ENCODE results near the gene PRKAR1B.

Gene PRKAR1B

GRCh38 chr7:550881-551614 is 176.0 kb downstream of the PRKAR1B start:
- Histone ChIP-seq H3K4me1 (ENCODE audit: insufficient read depth, low read length) (no peaks in the 10 kb centered on the region), H3K4me3 (ENCODE audit: low read length) (no peak overlapping the region), H3K27ac (ENCODE audit: low read length) (no peak overlapping the region), H3K27me3 (ENCODE audit: insufficient read depth, low read length) (no peaks in the 10 kb centered on the region), H3K9ac (ENCODE audit: low read depth, low read length) (no peak overlapping the region), H3K9me3 (ENCODE audit: insufficient read depth, low read depth, low read length) (no peaks in the 10 kb centered on the region), H3K36me3 (ENCODE audit: insufficient read depth, low read depth, low read length) (no peaks in the 10 kb centered on the region)

- Histone ChIP-seq H3K4me3 (ENCODE audit: low read length) (no peak overlapping the region), H3K9ac (ENCODE audit: low read depth, low read length) (no peak overlapping the region), H3K27me3 (ENCODE audit: insufficient read depth, low read length) (no peaks in the 10 kb centered on the region), H3K36me3 (ENCODE audit: insufficient read depth, low read depth, low read length) (no peaks in the 10 kb centered on the region), H3K27ac (ENCODE audit: low read length) (no peak overlapping the region), H3K4me1 (ENCODE audit: insufficient read depth, low read length) (no peaks in the 10 kb centered on the region), H3K9me3 (ENCODE audit: insufficient read depth, low read depth, low read length) (no peaks in the 10 kb centered on the region)
Measured at GRCh38 chr7:549891-550625, 177.0 kb downstream of the PRKAR1B start.

GRCh38 chr7:549066-549890 is 177.8 kb downstream of the PRKAR1B start:
- Histone ChIP-seq H3K9me3 (ENCODE audit: insufficient read depth, low read depth, low read length) (no peaks in the 10 kb centered on the region), H3K4me3 (ENCODE audit: low read length) (no peak overlapping the region), H3K27me3 (ENCODE audit: insufficient read depth, low read length) (no peaks in the 10 kb centered on the region), H3K27ac (ENCODE audit: low read length) (no peak overlapping the region), H3K9ac (ENCODE audit: low read depth, low read length) (no peak overlapping the region), H3K36me3 (ENCODE audit: insufficient read depth, low read depth, low read length) (no peaks in the 10 kb centered on the region), H3K4me1 (ENCODE audit: insufficient read depth, low read length) (no peaks in the 10 kb centered on the region)

DNA sequence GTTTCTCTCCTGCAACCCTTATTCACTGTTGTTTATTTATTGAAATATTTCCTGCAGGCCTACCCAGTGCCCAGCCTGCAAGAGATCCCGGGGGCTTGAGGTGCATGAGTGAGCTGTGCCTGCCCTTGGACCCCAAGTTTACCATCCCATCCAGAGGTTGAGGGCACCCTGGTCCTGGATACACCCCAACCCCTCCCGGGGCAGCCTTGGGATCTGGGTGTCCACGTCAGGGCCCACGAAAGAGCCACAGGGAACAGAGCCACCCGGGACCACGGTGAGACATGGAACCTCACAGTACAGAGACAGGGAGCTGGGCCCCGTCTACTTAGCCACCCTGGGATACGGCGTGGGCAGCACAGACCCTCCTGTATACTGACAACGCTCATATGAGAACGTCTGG is 178.7 kb downstream of the PRKAR1B start:
- H3K4me3 ChIP-seq (ENCODE audit: low read length) = no peak overlapping the region
- H3K4me1 ChIP-seq (ENCODE audit: insufficient read depth, low read length) = no peaks in the 10 kb centered on the region
- no peaks in the 10 kb centered on the region for H3K36me3 ChIP-seq (ENCODE audit: insufficient read depth, low read depth, low read length)
- no peaks in the 10 kb centered on the region for H3K9me3 ChIP-seq (ENCODE audit: insufficient read depth, low read depth, low read length)
- no peak overlapping the region for H3K9ac ChIP-seq (ENCODE audit: low read depth, low read length)
- H3K27me3 ChIP-seq (ENCODE audit: insufficient read depth, low read length) = no peaks in the 10 kb centered on the region
- H3K27ac ChIP-seq (ENCODE audit: low read length) = no peak overlapping the region

- Histone ChIP-seq H3K36me3 (ENCODE audit: insufficient read depth, low read depth, low read length) (no peaks in the 10 kb centered on the region), H3K27me3 (ENCODE audit: insufficient read depth, low read length) (no peaks in the 10 kb centered on the region), H3K4me3 (ENCODE audit: low read length) (no peak overlapping the region), H3K27ac (ENCODE audit: low read length) (no peak overlapping the region), H3K4me1 (ENCODE audit: insufficient read depth, low read length) (no peaks in the 10 kb centered on the region), H3K9ac (ENCODE audit: low read depth, low read length) (no peak overlapping the region), H3K9me3 (ENCODE audit: insufficient read depth, low read depth, low read length) (no peaks in the 10 kb centered on the region)
Measured at GRCh38 chr7:545470-545869, 181.6 kb downstream of the PRKAR1B start.

GRCh38 chr7:544338-545221 is 182.5 kb downstream of the PRKAR1B start:
- Histone ChIP-seq H3K4me1 (ENCODE audit: insufficient read depth, low read length) (no peaks in the 10 kb centered on the region), H3K27me3 (ENCODE audit: insufficient read depth, low read length) (no peaks in the 10 kb centered on the region), H3K9ac (ENCODE audit: low read depth, low read length) (no peak overlapping the region), H3K27ac (ENCODE audit: low read length) (no peak overlapping the region), H3K4me3 (ENCODE audit: low read length) (no peak overlapping the region), H3K9me3 (ENCODE audit: insufficient read depth, low read depth, low read length) (no peaks in the 10 kb centered on the region), H3K36me3 (ENCODE audit: insufficient read depth, low read depth, low read length) (no peaks in the 10 kb centered on the region)

DNA sequence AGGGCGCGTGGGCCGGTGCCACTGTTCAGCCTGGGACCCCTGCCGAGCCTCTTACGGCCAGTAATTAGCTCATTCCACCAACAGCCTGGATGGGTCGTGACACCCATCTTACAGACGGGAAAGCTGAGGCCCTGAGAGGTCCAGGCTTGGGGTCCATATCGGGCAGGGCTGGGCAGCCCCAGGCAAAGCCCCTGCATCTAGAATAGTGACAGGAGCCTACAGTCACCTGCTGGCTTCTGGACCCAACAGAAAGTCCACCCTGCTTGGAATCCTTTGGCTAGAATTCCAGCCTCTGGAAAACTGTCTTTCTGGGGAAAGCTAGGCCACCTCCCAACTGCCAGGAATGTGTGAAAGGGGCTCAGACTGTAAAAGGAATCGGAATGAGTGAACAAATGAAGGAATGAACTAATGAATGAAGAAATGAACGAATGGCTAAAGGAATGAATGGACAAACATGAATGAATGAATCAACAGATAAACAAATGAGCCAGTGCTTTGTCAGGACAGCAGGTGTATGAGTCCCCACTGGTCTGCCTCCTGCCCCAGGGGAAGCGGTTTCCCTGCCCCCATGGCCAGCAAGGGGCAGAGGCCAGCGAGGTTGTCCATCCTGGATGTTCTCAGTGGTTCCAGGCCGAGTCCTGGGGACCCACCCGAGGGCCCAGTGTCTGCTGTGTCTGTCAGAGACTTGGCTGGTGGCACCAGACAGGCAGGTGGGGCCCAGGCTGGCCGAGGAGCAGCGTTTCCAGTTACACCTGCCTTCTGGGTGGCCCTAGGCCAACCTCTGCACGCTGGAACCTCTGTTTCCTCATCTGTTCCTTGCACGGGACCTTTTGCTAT is 183.4 kb downstream of the PRKAR1B start:
- no peaks in the 10 kb centered on the region for H3K27me3 ChIP-seq (ENCODE audit: insufficient read depth, low read length)
- H3K4me1 ChIP-seq (ENCODE audit: insufficient read depth, low read length) = 0 out of 2 replicates have a peak, but pooled peaks cover 3% of the 10 kb centered on the region
- no peak overlapping the region for H3K9ac ChIP-seq (ENCODE audit: low read depth, low read length)
- H3K9me3 ChIP-seq (ENCODE audit: insufficient read depth, low read depth, low read length) = no peaks in the 10 kb centered on the region
- H3K27ac ChIP-seq (ENCODE audit: low read length) = no peak overlapping the region
- no peaks in the 10 kb centered on the region for H3K36me3 ChIP-seq (ENCODE audit: insufficient read depth, low read depth, low read length)
- H3K4me3 ChIP-seq (ENCODE audit: low read length) = no peak overlapping the region

- no peaks in the 10 kb centered on the region for H3K36me3 ChIP-seq (ENCODE audit: insufficient read depth, low read depth, low read length)
- H3K27me3 ChIP-seq (ENCODE audit: insufficient read depth, low read length) = no peaks in the 10 kb centered on the region
- H3K27ac ChIP-seq (ENCODE audit: low read length) = no peak overlapping the region
- no peaks in the 10 kb centered on the region for H3K9me3 ChIP-seq (ENCODE audit: insufficient read depth, low read depth, low read length)
- 0 out of 2 replicates have a peak, but pooled peaks cover 3% of the 10 kb centered on the region for H3K4me1 ChIP-seq (ENCODE audit: insufficient read depth, low read length)
- H3K9ac ChIP-seq (ENCODE audit: low read depth, low read length) = no peak overlapping the region
- no peak overlapping the region for H3K4me3 ChIP-seq (ENCODE audit: low read length)
Measured at GRCh38 chr7:542713-543500, 184.2 kb downstream of the PRKAR1B start.

DNA sequence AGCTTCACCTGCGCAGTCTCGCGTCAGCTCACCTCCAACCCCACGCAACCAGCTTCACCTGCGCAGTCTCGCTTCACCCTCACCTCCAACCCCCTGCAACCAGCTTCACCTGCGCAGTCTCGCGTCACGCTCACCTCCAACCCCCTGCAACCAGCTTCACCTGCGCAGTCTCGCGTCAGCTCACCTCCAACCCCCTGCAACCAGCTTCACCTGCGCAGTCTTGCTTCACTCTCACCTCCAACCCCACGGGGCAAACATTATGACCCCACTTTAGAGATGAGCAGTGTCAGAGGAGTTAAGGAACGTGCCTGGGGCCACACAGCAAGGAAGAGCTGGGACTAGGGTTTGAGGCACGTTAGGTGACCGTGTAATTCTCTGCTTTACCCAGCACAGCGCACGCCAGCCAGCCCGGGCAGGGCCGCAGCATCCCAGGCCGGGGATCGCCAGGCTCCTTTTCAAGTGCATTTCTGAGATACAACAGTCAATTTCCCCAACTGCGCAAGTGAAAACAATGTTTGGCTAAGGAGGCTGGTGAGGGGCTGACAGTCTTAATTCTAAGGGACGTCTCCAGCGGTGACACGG is 184.9 kb downstream of the PRKAR1B start:
- H3K9ac ChIP-seq (ENCODE audit: low read depth, low read length) = no peak overlapping the region
- no peaks in the 10 kb centered on the region for H3K9me3 ChIP-seq (ENCODE audit: insufficient read depth, low read depth, low read length)
- no peaks in the 10 kb centered on the region for H3K27me3 ChIP-seq (ENCODE audit: insufficient read depth, low read length)
- H3K27ac ChIP-seq (ENCODE audit: low read length) = no peak overlapping the region
- H3K4me1 ChIP-seq (ENCODE audit: insufficient read depth, low read length) = 0 out of 2 replicates have a peak, but pooled peaks cover 3% of the 10 kb centered on the region
- H3K4me3 ChIP-seq (ENCODE audit: low read length) = no peak overlapping the region
- H3K36me3 ChIP-seq (ENCODE audit: insufficient read depth, low read depth, low read length) = no peaks in the 10 kb centered on the region

DNA sequence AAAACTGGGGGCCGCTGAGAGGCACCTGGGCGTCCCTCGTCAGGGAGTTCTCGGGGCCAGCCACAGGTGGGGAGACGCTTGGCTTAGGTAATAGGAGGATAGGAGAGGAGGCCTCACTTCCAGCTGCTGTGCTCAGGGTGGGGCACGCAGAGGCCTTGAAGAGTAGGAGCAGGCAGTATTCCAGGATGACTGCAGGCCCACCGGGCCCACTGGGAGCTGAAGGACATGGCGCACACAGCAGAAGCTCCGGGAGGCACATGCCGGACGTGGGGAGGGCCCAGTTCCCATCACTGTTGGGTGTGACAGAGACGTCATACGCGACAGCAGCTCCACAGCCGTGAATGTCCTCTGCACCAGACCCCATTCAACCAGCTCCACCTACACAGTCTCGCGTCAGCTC is 185.4 kb downstream of the PRKAR1B start:
- Histone ChIP-seq H3K27ac (ENCODE audit: low read length) (no peak overlapping the region), H3K9me3 (ENCODE audit: insufficient read depth, low read depth, low read length) (no peaks in the 10 kb centered on the region), H3K36me3 (ENCODE audit: insufficient read depth, low read depth, low read length) (no peaks in the 10 kb centered on the region), H3K27me3 (ENCODE audit: insufficient read depth, low read length) (no peaks in the 10 kb centered on the region), H3K4me3 (ENCODE audit: low read length) (no peak overlapping the region), H3K9ac (ENCODE audit: low read depth, low read length) (no peak overlapping the region), H3K4me1 (ENCODE audit: insufficient read depth, low read length) (0 out of 2 replicates have a peak, but pooled peaks cover 3% of the 10 kb centered on the region)

All from iPS-20b (cell line).